Measurements from ENCODE around the gene FAM124A. TPM values are rescaled to one million over a fixed set of nuclear protein-coding genes. Genes with fewer than 3 reads are reported as not detected.

FAM124A gene
- total and polyA plus RNA-seq, 9 donors = 0.48 to 8.8 (median 1.9) TPM

DNA sequence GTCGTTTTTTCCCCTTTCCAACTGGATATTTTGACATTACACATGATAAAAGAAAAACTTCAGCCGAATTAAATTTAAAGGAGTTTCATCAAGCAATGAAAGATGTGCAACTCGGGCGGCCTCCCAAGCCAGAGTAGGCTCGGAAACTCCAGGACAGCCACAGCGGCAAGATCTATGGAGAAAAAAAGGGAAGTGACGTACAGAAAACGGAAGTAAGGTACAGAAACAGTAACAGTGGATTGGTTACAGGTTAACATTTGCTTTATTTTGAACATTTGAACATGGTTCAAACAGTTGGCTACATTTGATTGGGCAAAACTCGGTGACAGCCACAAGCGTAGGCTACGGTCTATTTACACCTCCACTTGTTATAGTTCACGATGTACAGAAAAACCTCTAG, 30.5 kb upstream of the FAM124A start:
- no peak for DNase-seq
- H3K4me1 ChIP-seq (ENCODE audit: insufficient read depth) = no peaks in the 10 kb centered on the region
- intact Hi-C loops (cut with DNase I) = no loop called here
- no peak overlapping the region for H3K4me3 ChIP-seq
- no peaks in the 10 kb centered on the region for H3K27me3 ChIP-seq
- TF ChIP-seq POLR2A (IDR thresholded peaks at IDR 0.05) = no peak
- TF ChIP-seq EP300 (IDR thresholded peaks at IDR 0.05) = no peak
- TF ChIP-seq, protein P1, sequence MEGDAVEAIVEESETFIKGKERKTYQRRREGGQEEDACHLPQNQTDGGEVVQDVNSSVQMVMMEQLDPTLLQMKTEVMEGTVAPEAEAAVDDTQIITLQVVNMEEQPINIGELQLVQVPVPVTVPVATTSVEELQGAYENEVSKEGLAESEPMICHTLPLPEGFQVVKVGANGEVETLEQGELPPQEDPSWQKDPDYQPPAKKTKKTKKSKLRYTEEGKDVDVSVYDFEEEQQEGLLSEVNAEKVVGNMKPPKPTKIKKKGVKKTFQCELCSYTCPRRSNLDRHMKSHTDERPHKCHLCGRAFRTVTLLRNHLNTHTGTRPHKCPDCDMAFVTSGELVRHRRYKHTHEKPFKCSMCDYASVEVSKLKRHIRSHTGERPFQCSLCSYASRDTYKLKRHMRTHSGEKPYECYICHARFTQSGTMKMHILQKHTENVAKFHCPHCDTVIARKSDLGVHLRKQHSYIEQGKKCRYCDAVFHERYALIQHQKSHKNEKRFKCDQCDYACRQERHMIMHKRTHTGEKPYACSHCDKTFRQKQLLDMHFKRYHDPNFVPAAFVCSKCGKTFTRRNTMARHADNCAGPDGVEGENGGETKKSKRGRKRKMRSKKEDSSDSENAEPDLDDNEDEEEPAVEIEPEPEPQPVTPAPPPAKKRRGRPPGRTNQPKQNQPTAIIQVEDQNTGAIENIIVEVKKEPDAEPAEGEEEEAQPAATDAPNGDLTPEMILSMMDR (IDR thresholded peaks at IDR 0.05) = no peak
- H3K9me3 ChIP-seq = no peaks in the 10 kb centered on the region
- H3K36me3 ChIP-seq = no peaks in the 10 kb centered on the region
- no peak overlapping the region for H3K27ac ChIP-seq
- 92 to 94% (median 93%) methylated on average over 12 of the region's 12 CpGs for WGBS, 3 donors

DNA sequence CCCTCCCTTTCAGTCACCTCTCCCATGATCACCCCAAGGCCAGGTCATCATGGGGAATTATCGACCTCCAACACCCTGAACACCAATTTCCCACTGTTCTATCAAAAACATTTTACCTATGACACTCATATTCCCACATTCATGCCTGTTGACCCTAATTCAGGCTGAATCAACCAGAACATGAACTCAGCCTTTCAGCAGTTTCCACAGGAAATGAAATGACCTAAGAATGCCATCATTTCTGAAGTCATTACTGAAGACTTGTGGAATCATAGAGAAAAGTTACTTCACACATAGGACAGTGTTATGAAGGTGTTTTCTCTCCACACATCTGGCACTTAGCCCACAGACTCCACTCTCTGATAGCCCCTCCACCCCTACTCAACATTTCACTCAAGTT, 29.9 kb upstream of the FAM124A start:
- H3K4me1 ChIP-seq (ENCODE audit: insufficient read depth) = no peaks in the 10 kb centered on the region
- DNase-seq = no peak
- no peaks in the 10 kb centered on the region for H3K36me3 ChIP-seq
- intact Hi-C loops (cut with DNase I) = no loop called here
- no peak overlapping the region for H3K4me3 ChIP-seq
- TF ChIP-seq POLR2A (IDR thresholded peaks at IDR 0.05) = no peak
- no peak for TF ChIP-seq EP300 (IDR thresholded peaks at IDR 0.05)
- TF ChIP-seq, protein P1 (IDR thresholded peaks at IDR 0.05) = no peak
- no peaks in the 10 kb centered on the region for H3K27me3 ChIP-seq
- no peaks in the 10 kb centered on the region for H3K9me3 ChIP-seq
- WGBS, 3 donors = 86 to 95% (median 91%) methylated on average over 1 of the region's 1 CpG
- H3K27ac ChIP-seq = no peak overlapping the region

DNA sequence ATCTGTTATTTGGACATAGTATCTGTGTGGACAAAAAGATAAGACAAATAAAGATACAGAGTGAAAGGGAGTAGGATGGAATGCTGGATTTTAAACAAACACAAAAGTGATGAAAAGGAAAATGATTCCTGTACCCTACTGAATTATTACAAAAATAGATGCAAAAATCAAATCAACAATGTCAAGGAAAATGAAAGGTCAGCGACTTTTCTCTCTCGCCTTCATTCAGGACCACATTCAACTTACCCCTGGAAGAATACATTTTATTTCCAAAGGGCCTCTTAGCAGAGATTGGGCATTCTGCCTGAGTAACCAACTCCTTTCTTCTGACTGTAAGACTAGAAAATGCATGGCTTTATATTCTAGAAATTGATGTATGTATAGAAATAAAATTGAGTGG, 28.8 kb upstream of the FAM124A start:
- TF ChIP-seq EP300 (IDR thresholded peaks at IDR 0.05) = no peak
- no peak for TF ChIP-seq POLR2A (IDR thresholded peaks at IDR 0.05)
- TF ChIP-seq, protein P1 (IDR thresholded peaks at IDR 0.05) = no peak
- intact Hi-C loops (cut with DNase I) = no loop called here
- Histone ChIP-seq H3K4me1 (ENCODE audit: insufficient read depth) (no peaks in the 10 kb centered on the region), H3K9me3 (no peaks in the 10 kb centered on the region), H3K27me3 (no peaks in the 10 kb centered on the region), H3K27ac (no peak overlapping the region), H3K36me3 (no peaks in the 10 kb centered on the region), H3K4me3 (no peak overlapping the region)
- 80 to 85% (median 82%) methylated on average over 2 of the region's 2 CpGs for WGBS, 3 donors
- DNase-seq = no peak

DNA sequence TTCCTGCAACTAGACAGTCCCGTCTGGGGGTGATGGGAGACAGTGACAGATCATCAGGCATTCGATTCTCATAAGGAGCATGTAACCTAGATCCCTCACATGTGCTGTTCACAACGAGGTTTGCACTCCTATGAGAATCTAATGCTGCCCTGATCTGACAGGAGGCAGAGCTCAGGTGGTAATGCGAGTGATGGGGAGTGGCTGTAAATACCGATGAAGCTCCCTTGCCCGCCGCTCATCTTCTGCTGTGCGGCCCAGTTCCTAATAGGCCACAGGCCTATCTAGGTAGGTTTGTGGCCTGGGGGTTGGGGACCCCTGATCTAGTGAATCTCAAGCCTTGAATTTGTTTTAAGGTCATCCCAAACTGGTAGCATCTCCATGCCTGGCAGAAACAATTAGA, 27.3 kb upstream of the FAM124A start:
- Histone ChIP-seq H3K9me3 (no peaks in the 10 kb centered on the region), H3K27ac (no peak overlapping the region), H3K4me3 (no peak overlapping the region), H3K36me3 (no peaks in the 10 kb centered on the region), H3K27me3 (no peaks in the 10 kb centered on the region), H3K4me1 (ENCODE audit: insufficient read depth) (no peaks in the 10 kb centered on the region)
- no peak for DNase-seq
- intact Hi-C loops (cut with DNase I) = no loop called here
- TF ChIP-seq EP300 (IDR thresholded peaks at IDR 0.05) (no peak), POLR2A (IDR thresholded peaks at IDR 0.05) (no peak)
- TF ChIP-seq, protein P1 (IDR thresholded peaks at IDR 0.05) = no peak
- 86 to 88% (median 86%) methylated on average over 8 of the region's 8 CpGs for WGBS, 3 donors

DNA sequence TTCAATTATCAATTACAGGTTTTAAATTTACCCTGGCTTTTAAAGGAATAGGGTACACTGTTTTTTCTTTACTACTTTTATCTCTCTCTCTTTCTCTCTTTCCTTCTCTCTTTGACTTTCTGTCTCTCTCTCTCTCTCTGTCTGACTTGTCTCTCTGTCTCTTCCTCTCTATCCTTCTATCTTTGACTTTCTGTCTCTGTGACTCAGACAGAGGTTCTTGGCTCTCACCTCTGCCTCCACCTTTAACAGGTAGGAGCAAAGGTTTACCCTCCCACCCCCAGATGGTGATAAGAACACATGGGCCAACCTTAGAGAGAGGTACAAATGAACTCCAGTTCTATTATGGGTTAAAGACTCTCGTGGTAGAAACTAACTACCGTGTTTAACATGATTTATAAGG, 20.3 kb upstream of the FAM124A start:
- DNase-seq = no peak
- WGBS, 3 donors = 12 to 24% (median 13%) methylated on average over 2 of the region's 2 CpGs

More for the DNA sequence above, 20.3 kb upstream of the FAM124A start:
- Histone ChIP-seq H3K9me3 (no peaks in the 10 kb centered on the region), H3K27me3 (no peaks in the 10 kb centered on the region), H3K4me3 (no peak overlapping the region), H3K36me3 (no peaks in the 10 kb centered on the region), H3K4me1 (ENCODE audit: insufficient read depth) (no peaks in the 10 kb centered on the region), H3K27ac (no peak overlapping the region)
- TF ChIP-seq POLR2A (IDR thresholded peaks at IDR 0.05) (no peak), EP300 (IDR thresholded peaks at IDR 0.05) (no peak)
- TF ChIP-seq, protein P1 (IDR thresholded peaks at IDR 0.05) = no peak
- intact Hi-C loops (cut with DNase I) = no loop called here

All from ovary (tissue), 9 donors.